SW 1271 (cell line): ENCODE data around the gene AP3S2.
"Not testable (repeated sequence)": the region's sequence is repeated elsewhere in the genome, so short reads cannot be mapped to it uniquely, and the experiment has no call there.

ENCODE experiments used
- DNase-seq, 2 experiments: peaks; one replicate each; lab custom pipeline; 2025; lab: John Stamatoyannopoulos, UW

Gene AP3S2

GRCh38 chr15:89834465-89835175 lies 59.2 kb downstream of the AP3S2 start:
- not testable (repeated sequence) for DNase-seq

GRCh38 chr15:89833966-89834365 lies 59.8 kb downstream of the AP3S2 start:
- DNase-seq = no peak

GRCh38 chr15:89830639-89831038 lies 63.2 kb downstream of the AP3S2 start:
- no peak for DNase-seq

- DNase-seq = no peak
Measured at GRCh38 chr15:89829616-89830440, 64.0 kb downstream of the AP3S2 start.

GRCh38 chr15:89829161-89829560 lies 64.6 kb downstream of the AP3S2 start:
- DNase-seq = no peak

GRCh38 chr15:89828281-89829145 lies 65.3 kb downstream of the AP3S2 start:
- no peak for DNase-seq

GRCh38 chr15:89827829-89828228 lies 66.0 kb downstream of the AP3S2 start:
- DNase-seq = no peak

GRCh38 chr15:89826671-89827655 lies 66.8 kb downstream of the AP3S2 start:
- no peak for DNase-seq

GRCh38 chr15:89825271-89825940 lies 68.4 kb downstream of the AP3S2 start:
- DNase-seq = no peak

GRCh38 chr15:89824607-89824867 lies 69.3 kb downstream of the AP3S2 start:
- DNase-seq = no peak

- no peak for DNase-seq
Measured at GRCh38 chr15:89823836-89824606, 69.8 kb downstream of the AP3S2 start.

GRCh38 chr15:89822951-89823711 lies 70.7 kb downstream of the AP3S2 start:
- peak in 1 of 2 experiments; percentile 60 for DNase-seq

GRCh38 chr15:89822611-89822950 lies 71.2 kb downstream of the AP3S2 start:
- no peak for DNase-seq

- DNase-seq = no peak
Measured at GRCh38 chr15:89822026-89822425, 71.8 kb downstream of the AP3S2 start.

GRCh38 chr15:89820666-89821611 lies 72.9 kb downstream of the AP3S2 start:
- DNase-seq = peak; percentile 58 to 74

GRCh38 chr15:89818287-89818686 lies 75.5 kb downstream of the AP3S2 start:
- DNase-seq = no peak

- no peak for DNase-seq
Measured at GRCh38 chr15:89817701-89818280, 76.0 kb downstream of the AP3S2 start.

- DNase-seq = no peak
Measured at GRCh38 chr15:89815769-89816168, 78.0 kb downstream of the AP3S2 start.
